Hair follicular keratinocyte (primary cell): Measurements from ENCODE around the gene LYZL1. TPM values are rescaled to one million over a fixed set of nuclear protein-coding genes. Genes with fewer than 3 reads are reported as not detected.

ENCODE experiments used
- total RNA-seq: library from RNA; depleted of rRNA; stranded (reverse); fragments of >200 nt; gene quantifications from 2 replicates; pipeline ENCODE4 v1.2.3, GENCODE V29; 2015

LYZL1 gene
- total RNA-seq = not detected in 2 replicates

DNA sequence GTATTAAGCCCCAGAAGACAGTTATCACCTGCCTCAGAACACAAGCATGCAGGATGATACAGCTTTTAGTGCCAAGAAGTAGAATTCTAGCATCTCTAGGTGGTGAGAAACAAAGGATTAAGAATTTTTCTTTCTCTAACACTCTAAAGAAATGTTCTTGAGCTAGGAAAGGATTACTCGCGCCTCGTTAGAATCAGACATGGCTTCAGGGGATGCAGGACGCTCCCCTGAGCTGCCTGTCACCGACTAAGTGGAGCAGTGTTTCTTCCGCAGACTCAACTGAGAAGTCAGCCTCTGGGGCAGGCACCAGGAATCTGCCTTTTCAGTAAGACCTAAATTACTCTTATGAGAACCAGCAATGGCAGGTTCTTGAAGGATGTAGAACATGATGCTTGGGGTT, at the start of gene LYZL1:
Gene LYZL1 (plus strand): TSS at position 165 of the 400 bp plus-strand sequence. CDS start 2,798 bp downstream, outside the sequence.

